ENCODE results near the gene DYNLT3.

The DYNLT3 gene

DNA sequence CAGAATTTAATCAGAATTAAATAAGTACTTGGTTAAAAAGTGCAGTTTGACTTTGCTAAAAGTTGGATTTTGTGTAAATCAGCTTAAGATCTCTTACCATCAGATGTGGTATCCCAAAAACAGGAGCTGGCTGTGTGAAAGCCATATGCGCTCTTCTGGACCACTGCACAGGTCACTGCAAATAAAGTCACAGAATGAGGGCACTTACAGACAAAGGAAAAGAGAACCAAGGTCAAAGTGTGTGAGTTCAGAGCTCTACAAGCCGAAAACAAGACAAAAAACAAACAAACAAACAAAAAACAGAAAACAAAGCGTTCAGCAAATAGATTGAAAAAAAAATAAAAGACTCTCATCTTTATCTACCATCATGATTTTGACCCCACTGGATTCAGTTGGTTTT lies 6.4 kb downstream of the DYNLT3 start:
- no peak for DNase-seq

DNA sequence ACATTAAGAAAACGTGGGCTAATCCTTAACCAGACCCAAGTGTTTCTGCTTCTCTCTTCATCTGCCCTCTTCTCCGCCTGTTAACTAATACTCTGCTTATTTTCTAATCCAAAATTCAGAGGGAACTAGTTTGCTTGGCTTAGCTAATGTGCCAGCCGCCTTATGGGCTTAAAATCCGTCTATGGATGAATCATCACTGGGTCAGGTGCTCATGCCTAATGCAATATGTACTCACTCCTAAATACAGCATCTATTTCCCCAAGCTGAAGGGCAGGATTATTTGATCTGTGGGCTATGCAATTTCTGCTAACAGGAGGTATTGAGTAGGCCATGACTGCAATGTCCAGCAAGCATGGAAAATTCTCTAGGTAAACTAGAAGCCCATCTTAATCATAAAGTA lies 12.4 kb downstream of the DYNLT3 start:
- DNase-seq = no peak

DNA sequence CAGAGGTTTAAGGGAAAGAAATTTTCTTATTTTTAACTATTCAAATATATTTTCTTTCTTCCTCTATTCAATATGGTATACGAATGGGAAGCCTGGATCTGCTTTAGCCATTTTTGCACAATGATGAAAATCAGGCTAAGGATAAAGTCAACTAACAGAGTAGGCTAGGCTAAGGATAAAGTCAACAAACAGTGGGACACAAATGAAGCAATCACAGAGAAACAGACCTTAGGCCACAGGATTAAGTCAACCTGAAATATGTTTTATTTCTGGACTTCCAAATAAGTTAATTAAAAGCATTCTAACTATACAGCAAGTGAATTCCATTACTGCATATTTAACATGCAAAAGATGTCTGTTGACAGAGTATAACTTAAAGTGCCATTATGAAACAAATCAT lies 17.0 kb downstream of the DYNLT3 start:
- no peak for DNase-seq

DNA sequence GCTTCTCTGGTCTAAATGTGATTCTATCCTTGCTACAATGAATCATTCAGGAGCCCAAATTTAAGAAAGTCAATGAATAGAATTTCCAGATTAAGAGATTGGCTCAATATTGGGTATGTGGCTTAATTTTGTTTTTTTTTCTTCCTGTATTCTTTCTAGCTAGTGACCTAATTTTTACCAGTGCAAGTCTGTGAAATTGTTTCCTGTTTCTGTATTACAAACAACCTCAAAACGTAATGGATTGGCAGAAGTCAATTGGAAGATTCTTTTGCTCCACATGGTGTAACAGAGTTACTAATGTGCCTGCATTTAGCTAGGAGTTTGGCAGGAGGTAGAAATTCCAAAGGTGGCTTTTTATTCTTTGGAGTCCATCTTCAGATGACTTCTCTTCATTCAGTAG lies 17.6 kb downstream of the DYNLT3 start:
- DNase-seq = no peak

DNA sequence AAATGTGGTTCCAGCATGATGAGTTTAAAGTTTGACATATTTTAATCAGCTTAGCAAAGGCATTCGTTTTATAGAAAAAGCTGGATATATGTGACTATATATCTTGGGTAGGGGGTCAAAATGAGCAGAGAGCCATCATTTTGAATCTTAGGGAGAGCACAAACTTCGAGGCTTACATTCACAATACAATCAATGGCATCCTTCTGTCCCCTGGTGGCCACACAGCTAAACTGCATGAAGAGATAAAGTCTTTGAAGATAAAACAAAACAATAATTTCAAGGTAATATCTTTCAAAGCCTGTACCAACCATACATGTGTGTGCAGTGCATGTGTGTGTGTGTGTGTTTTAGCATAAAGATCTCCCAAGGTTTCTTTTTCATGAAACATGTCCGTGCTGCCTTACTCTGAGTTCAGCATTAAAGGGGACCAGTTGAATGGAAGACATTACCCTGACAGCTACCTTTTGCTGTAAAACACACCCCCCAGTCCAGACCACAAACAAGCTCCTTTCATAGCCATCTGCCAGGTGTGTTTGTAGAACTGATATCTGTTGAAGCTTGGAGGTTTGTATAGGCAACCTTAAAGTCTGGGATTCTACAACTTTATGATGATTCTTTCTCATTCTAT lies 22.0 kb downstream of the DYNLT3 start:
- no peak for DNase-seq

DNA sequence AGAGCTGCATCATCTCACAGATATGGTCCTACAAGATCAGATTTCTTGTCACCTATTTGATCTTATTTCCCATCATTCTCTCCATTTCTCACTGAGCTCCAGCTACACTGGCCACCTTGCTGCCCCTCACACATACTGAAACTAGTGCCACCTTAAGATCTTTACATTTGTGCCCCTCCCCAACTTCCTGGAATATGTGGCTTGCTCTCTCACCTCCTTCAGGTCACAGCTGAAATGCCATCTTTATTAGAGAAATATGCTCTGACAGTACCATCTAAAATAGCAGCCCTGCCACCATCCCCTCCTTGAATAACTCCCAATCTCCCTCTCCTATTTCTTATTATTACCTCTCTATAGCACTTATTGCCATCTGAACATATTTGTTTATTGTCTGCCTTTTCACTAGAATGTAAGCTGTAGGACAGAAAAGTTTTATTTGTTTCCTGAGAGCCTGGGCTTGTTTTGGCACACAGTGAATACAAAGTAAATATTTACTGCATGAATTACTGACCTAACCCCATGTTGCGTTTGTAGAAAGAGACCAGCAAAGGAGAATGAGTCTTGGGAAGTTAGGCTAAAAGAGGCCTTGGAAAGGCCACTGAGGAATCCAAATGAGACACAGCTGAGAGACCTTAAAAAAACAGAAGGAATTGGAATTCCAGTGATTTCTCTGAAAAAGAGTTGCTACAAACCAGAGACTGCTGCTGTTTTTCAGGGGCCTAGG lies 22.7 kb downstream of the DYNLT3 start:
- DNase-seq = no peak

DNA sequence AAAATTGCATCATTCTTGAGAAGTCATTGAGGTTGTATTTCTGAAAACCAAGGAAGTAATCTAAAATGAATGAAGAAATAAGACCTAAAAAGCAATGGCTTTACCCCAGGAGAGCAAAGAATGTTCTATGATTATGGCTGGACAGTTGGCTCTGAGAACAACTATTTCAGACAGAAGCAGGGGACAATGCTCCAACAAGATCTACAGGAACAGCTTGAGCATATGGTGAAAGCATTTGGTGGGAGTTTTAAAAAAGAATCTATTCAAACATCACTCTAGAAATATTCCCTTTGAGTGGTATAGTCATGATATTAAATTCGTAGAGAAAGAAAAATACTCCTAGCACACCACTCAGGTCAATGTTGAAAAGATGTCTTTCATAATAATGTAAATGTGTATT lies 26.7 kb downstream of the DYNLT3 start:
- no peak for DNase-seq

DNA sequence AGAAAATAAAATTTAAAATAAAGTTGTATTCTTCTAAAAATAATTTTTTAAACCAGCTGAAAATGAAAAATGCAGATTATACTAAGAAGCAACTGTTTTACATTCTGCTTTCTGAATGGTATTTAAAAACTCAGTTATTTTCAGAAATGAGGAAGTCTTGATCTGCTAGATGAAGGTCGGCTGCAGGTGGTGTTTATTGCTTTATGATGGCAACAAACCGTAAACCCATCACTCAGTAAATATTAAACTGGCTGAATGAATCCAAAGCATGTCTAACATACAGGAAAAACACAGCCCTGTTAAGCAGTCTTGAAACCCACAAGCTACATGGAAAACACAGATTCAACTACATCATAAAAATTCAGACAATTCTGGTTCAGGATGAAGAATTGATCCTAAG lies 29.3 kb downstream of the DYNLT3 start:
- no peak for DNase-seq

DNA sequence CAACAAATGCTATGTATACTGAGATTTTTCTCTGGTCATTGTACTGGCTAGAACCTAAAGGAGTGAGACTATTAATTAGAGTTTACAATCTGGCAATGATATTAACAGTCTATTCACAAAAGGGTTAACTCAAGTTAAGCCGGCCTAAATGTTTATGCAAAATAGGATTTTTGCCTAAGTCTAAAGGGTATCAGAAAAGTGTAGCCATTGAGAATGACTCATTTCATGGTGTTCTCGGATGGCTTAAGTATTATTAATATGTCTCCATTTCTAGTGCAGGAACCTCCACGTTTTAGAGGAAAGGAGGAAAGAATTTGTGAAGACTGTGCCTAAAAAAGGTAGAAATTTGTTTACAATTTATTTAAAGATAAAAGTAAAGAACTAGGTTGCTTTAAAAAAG lies 29.8 kb downstream of the DYNLT3 start:
- DNase-seq = no peak

DNA sequence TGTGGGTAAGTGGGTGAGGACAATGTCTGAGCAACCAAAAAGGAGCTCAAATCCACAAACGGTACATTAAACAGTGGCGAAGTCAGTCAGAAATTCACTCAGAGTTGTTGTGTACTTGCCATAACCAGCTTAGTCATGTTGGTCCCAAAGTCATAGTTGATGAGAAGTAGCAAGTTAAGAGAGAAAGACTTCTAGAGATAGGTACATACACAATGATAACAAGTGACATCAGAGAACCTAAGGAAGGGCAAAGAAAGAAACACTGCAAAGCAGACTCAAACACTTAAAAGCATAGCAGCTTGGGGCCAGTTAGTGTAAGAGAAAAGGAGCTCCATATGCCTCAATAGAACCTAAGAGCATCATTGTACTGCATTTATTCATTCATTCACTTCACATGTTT lies 30.2 kb downstream of the DYNLT3 start:
- no peak for DNase-seq

DNA sequence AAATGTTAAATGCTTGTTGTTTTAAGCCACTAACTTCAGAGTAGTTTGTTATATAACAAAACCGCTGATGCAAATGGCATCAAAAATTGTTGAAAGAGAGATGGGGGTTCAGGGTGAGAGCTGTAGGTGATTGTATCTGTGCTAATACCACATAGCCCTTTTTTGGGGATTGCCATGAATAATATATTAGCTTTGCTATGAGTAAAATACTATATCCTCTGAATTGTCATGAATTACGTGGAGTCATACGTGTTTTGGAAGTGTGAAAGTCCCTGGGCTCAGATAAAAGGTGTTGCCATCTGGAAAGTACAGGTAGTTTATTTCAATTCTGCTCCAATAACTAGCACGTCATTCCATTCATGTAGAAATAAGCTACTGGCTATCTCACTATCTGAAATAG lies 30.6 kb downstream of the DYNLT3 start:
- no peak for DNase-seq

DNA sequence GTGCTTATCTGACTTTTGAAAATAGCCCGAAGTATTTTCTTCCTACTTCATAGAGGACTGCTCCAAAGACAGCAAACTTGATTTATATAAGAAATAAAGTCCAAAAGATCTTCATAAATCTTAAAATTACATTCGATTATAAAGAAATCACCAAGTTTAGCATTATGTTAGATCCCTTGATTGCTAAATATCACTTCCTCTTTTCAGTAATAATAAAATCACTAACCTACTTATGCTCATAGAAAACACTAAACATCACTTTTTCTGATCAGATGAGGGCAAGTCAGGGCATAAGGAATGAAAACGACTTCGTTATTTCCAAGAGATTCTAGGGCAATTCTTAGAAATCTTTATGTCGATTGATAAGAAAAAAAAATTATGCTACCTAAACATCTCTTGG lies 32.0 kb downstream of the DYNLT3 start:
- no peak for DNase-seq

DNA sequence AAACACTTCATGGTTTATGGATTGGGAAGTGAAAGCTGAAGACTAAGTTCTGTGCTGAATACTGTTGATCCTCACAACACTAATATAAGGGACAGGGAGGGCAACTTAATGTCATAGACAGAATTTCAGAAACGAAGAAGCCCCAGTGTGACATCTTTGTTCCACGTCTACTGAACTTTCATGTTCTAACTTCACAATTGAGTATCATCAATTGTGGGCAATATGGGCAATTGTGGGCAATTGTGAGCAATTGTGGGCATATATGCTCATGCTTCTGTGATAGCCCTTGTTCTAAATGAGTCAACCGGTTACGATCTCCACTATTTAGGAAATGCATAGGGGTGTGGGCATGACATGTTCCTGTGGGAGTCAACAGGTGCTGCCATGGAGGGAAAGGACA lies 33.8 kb downstream of the DYNLT3 start:
- no peak for DNase-seq

DNA sequence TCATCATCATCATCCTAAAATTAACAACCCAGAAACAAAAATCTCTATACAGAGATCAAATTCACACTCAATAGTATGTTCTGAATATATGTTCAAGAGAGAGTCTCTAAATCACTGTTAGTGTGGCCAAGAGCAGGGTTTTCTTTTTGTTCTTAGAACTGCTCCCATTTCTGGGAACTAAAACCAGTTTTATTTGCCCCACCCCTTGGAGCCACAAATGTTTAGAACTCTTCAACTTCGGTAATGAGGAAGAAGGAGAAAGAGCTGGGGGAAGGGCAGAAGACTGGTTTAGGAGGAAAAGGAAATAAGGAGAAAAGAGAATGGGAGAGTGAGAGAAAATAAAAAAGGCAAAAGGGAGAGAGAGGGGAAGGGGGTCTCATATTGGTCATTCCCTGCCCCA lies 35.3 kb downstream of the DYNLT3 start:
- DNase-seq = no peak

DNA sequence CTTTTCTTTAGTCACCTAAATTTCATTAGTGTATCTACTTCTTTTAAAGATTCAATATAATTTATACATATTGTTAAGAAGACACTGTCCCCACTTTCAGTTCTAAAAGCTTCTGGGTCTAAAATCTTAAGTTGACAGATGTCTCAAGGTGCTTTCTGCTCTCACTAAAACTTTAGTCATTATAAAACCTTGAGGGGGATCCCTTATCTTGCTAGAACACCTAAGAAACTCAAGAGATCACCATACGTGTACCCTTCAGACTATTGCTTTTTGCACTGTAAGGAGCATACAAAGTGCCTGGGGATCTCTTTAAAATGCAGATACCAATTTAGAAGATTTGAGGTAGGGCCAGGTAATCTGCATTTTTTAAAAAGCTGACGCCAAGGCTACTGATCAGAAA lies 37.4 kb downstream of the DYNLT3 start:
- no peak for DNase-seq

DNA sequence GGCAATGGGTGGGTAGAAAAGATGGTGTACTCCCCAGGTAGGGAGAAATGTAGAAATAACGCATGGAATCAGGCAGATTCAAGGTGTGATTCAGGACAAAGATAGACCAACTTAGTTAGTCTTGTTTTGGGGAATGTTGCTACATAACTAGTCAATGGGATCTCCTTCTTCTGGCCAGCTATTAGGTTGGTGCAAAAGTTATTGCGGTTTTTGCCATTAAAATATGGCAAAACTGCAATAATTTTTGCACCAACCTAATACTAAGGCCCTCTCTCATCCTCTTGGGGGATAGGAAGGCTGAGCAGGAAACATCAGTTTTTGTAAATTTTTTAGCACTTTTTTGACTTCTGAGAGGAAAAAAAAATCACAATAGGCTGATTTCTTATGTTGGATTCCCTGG lies 44.3 kb downstream of the DYNLT3 start:
- DNase-seq = no peak

DNA sequence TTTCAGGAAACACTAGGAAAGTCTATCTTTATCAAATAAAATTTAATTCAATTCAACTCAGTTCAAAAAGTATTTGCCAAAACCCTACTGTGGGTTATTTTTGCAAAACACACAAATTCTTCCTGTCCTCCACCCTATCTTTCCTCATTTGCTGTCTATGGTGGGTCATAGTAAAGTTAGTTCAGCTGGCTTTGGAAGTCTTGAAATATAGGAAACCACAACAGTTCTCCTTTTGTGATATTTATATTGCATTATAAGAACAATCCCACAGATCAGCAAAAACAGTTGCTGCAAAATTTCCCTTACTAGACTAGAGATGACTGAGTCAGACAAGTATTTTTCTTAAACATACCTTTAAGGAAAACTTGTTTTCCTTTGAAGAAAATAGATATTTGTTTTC lies 45.3 kb downstream of the DYNLT3 start:
- DNase-seq = no peak

DNA sequence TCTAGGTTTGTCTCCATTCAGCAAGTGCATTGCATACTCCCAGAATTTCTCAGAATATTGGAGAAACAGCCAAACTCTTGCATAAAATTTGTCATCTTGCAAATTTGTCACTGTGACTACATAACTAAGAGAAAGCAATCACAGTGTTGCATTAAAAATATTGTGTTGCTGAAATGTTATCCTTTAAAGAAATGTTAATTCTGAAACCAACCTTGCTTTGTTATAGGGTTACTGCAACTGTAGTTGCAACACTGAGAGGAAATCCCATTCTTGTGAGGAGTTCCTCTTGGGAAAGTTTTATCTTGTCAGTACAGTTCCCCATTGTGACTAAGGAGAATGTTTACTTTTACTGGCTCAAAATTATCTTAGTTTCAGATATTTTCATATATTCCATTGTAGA lies 46.7 kb downstream of the DYNLT3 start:
- no peak for DNase-seq

DNA sequence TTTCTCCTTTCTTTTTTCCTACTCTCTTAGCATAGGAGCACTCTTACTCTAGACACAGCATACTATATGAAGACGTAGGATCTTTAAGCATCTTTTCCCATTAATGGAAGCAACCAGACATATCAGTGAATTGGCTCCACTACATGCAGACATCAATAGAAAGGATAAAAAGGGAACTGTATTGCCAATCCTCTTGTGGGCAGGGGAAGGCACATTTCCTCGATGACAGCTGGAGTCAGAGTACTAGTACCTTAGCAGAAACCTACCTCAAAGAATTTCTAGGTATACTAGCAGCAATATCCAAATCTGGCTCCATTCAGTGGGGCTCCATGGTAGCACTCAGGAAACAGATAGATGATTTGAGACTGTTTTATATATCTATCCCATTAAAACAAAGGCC lies 47.4 kb downstream of the DYNLT3 start:
- no peak for DNase-seq

DNA sequence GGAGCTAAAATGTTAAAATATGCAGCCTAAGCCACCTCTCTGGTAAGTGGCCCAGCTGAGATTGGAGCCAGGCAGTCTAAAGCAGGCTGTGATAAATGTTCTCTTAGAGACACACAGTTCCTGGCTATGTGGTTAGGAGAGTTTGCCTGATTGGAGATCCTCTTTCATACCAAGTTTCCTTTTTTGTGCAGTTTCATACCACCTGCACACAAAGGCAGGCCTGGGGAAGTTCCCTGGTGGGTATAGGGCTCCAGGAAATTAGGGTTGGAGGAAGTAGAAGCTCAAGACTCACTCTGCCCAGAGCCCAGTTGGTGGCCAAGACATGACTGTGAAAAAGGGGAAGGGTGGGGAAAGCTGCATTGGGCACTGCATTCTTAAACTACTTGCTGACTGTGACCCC lies 50.6 kb downstream of the DYNLT3 start:
- no peak for DNase-seq

DNA sequence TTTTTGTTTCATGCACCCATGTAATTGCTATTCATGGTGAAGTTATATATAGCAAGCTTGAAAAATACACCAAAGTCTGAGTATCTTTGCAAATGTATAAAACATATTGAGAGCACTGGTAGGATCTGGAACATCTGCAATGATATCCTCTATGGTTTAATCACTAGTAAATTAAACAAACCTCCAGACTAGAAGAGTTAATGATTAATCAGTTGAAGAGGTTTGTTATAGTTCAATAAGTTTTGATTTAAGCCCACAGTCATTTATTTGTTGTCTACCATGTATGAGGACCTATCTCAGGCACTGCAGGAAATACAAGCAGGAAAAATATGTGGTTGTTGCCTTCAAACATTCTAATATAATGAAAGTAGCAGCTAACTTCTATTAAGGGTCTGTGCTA lies 51.1 kb downstream of the DYNLT3 start:
- DNase-seq = no peak
